Keratinocyte (primary cell): ENCODE data around the gene DESI1. TPM values are rescaled to one million over a fixed set of nuclear protein-coding genes. Genes with fewer than 3 reads are reported as not detected.

Experiments
- DNase-seq: peaks from one replicate; pipeline ENCODE4 v3.0.0-alpha.2; 2011; ENCODE audit warnings: low read depth, missing footprints, low spot score
- FAIRE-seq: peaks from 2 replicates; lab custom pipeline; 2011; peaks lifted over from hg19 to GRCh38; lab: Jason Lieb, UNC
- H2AFZ ChIP-seq: 2 replicates; pipeline ENCODE4 v1.6.0; 2012; ENCODE audit warnings: low read length, control low read depth, inconsistent platforms; ENCODE audit not compliant: control insufficient read depth
- H3K27ac ChIP-seq: 2 replicates; pipeline ENCODE4 v1.5.1; 2011; ENCODE audit warnings: low read length; ENCODE audit not compliant: control insufficient read depth, insufficient read depth
- H3K27me3 ChIP-seq: 3 replicates; pipeline ENCODE4 v1.6.0; 2011; ENCODE audit warnings: low read length; ENCODE audit not compliant: control insufficient read depth, insufficient read depth; ENCODE audit errors: extremely low read depth
- H3K36me3 ChIP-seq, 2 experiments: 2 replicates in 1 of 2; 3 replicates in 1 of 2; pipeline ENCODE4 v1.5.1; 2011; ENCODE audit warnings: low read length in 2 of 2, mild to moderate bottlenecking in 1 of 2; ENCODE audit not compliant: control insufficient read depth in 2 of 2, insufficient read depth in 2 of 2; ENCODE audit errors: extremely low read depth in 1 of 2
- H3K4me1 ChIP-seq: 3 replicates; pipeline ENCODE4 v1.5.1; 2011; ENCODE audit warnings: low read length; ENCODE audit not compliant: control insufficient read depth, insufficient read depth; ENCODE audit errors: extremely low read depth
- H3K4me2 ChIP-seq: 3 replicates; pipeline ENCODE4 v1.6.0; 2011; ENCODE audit warnings: low read depth, low read length; ENCODE audit not compliant: control insufficient read depth, insufficient read depth; ENCODE audit errors: extremely low read depth
- H3K4me3 ChIP-seq, 3 experiments: fragments of 200-600 bp in 1 of 3; sonication (generic) in 1 of 3; 2 replicates in 2 of 3; 3 replicates in 1 of 3; pipeline ENCODE4 v1.5.1; 2011 to 2016; ENCODE audit warnings: low read length in 3 of 3, mild to moderate bottlenecking in 3 of 3, control low read depth in 2 of 3, inconsistent platforms in 1 of 3, low read depth in 1 of 3, mixed read lengths in 1 of 3, mixed run types in 1 of 3, moderate library complexity in 1 of 3; ENCODE audit not compliant: control insufficient read depth in 2 of 3, insufficient read depth in 2 of 3; ENCODE audit errors: extremely low read depth in 1 of 3
- H3K79me2 ChIP-seq: 2 replicates; pipeline ENCODE4 v1.6.0; 2012; ENCODE audit warnings: low read length; ENCODE audit not compliant: control insufficient read depth, insufficient read depth
- H3K9ac ChIP-seq: 3 replicates; pipeline ENCODE4 v1.6.0; 2011; ENCODE audit warnings: low read length; ENCODE audit not compliant: control insufficient read depth, insufficient read depth; ENCODE audit errors: extremely low read depth
- H3K9me1 ChIP-seq: 3 replicates; pipeline ENCODE4 v1.6.0; 2011; ENCODE audit warnings: low read length; ENCODE audit not compliant: control insufficient read depth, insufficient read depth; ENCODE audit errors: extremely low read depth
- H3K9me3 ChIP-seq: 2 replicates; pipeline ENCODE4 v1.5.1; 2012; ENCODE audit warnings: low read depth, low read length; ENCODE audit not compliant: control insufficient read depth
- H4K20me1 ChIP-seq: 3 replicates; pipeline ENCODE4 v1.6.0; 2011; ENCODE audit warnings: low read length; ENCODE audit not compliant: control insufficient read depth, insufficient read depth; ENCODE audit errors: extremely low read depth
- CTCF ChIP-seq, 3 experiments: IDR thresholded peaks in 1 of 3; conservative IDR thresholded peaks in 1 of 3; optimal IDR thresholded peaks in 1 of 3; 2 replicates in 2 of 3; 3 replicates in 1 of 3; pipeline versions ENCODE3 to v1.5.1; 2011; ENCODE audit warnings: low read length in 3 of 3, mild to moderate bottlenecking in 3 of 3, moderate library complexity in 2 of 3, control low read depth in 1 of 3, inconsistent platforms in 1 of 3; ENCODE audit not compliant: insufficient read depth in 2 of 3; ENCODE audit errors: extremely low read depth in 1 of 3
- EZH2 ChIP-seq: IDR thresholded peaks from one replicate; pipeline ENCODE4 v1.6.1; 2012; ENCODE audit warnings: inconsistent platforms, mild to moderate bottlenecking, low read length, moderate library complexity
- dilution Hi-C: fragments of 300-500 bp; cut with MboI; formaldehyde crosslinking; loops from one replicate; pipeline ENCODE4 v1.7.0; 2020; ENCODE audit warnings: low sequenced_read_pairs; ENCODE audit not compliant: extremely low pct_ligation_motif_present
- polyA plus RNA-seq, 5 experiments: library from polyadenylated mRNA; depleted of rRNA in 3 of 5; stranded (reverse) in 3 of 5; stranded (forward) in 1 of 5; unstranded in 1 of 5; fragments of >200 nt; gene quantifications; 1 replicate in 1 of 5; 2 replicates in 3 of 5; 3 replicates in 1 of 5; pipeline versions ENCODE4 v1.2.1 to v1.2.3, GENCODE V29; 2011 to 2012; ENCODE audit warnings: missing spikeins in 2 of 5, low read depth in 1 of 5, low replicate concordance in 1 of 5

Gene DESI1
- polyA plus RNA-seq, 1 donor (not counting 4 experiments of a cell fraction or from before 2014, with no cell fraction given) = 32.8 TPM

- Histone ChIP-seq H3K9me3 (no peaks in the 10 kb centered on the region), H2AFZ (peak within 1 kb of the TSS; percentile 90), H4K20me1 (peaks cover 6% of the 10 kb centered on the region), H3K4me3 (peak within 1 kb of the TSS; percentile 98 to 100 (median 100)), H3K4me1 (peaks cover 20% of the 10 kb centered on the region), H3K36me3 (peaks cover 10 to 12% of the 10 kb centered on the region in 2 experiments), H3K27me3 (no peaks in the 10 kb centered on the region), H3K4me2 (peak within 1 kb of the TSS; percentile 99), H3K27ac (peak within 1 kb of the TSS; percentile 94), H3K79me2 (peaks cover 85% of the 10 kb centered on the region), H3K9ac (peak within 1 kb of the TSS; percentile 99), H3K9me1 (no peaks in the 10 kb centered on the region)
- DNase-seq = peak; percentile 99
- FAIRE-seq = peak; percentile 95
- no peak for TF ChIP-seq EZH2
- TF ChIP-seq CTCF (optimal IDR thresholded peaks at IDR 0.05 in 1 of 3, IDR thresholded peaks at IDR 0.05 in 1 of 3, conservative IDR thresholded peaks at IDR 0.05 in 1 of 3; ENCODE audit: extremely low read depth in 1 of 3, insufficient read depth in 2 of 3, low read length in 3 of 3) = no peak
- dilution Hi-C loops = no loop called here
These were observed 462 bp upstream of the DESI1 start, which contains the start of gene XRCC6 for GRCh38 chr22:41621099-41621910. Gene XRCC6, plus strand, starts transcription at chr22:41621295. Its CDS starts 710 bp downstream, at chr22:41622005.

GRCh38 chr22:41619979-41620588 is 759 bp downstream of the DESI1 start:
- H3K4me3 ChIP-seq = peak overlapping the region; percentile 98 to 100 (median 100)
- peak overlapping the region; percentile 99 for H3K9ac ChIP-seq
- H3K27me3 ChIP-seq = no peaks in the 10 kb centered on the region
- no peaks in the 10 kb centered on the region for H3K9me3 ChIP-seq
- H3K27ac ChIP-seq = peak overlapping the region; percentile 94
- H3K4me1 ChIP-seq = peaks cover 20% of the 10 kb centered on the region
- peaks cover 86% of the 10 kb centered on the region for H3K79me2 ChIP-seq
- H4K20me1 ChIP-seq = peaks cover 8% of the 10 kb centered on the region
- FAIRE-seq (no peak), DNase-seq (no peak)
- H3K4me2 ChIP-seq = peak overlapping the region; percentile 83
- dilution Hi-C loops = no loop called here
- H2AFZ ChIP-seq = peak overlapping the region; percentile 76
- TF ChIP-seq EZH2 = no peak
- H3K36me3 ChIP-seq = peaks cover 4 to 8% of the 10 kb centered on the region in 2 experiments
- no peaks in the 10 kb centered on the region for H3K9me1 ChIP-seq
